Upper lobe of right lung (tissue), 1 donor: ENCODE data around the gene SLC22A1. TPM values are rescaled to one million over a fixed set of nuclear protein-coding genes. Genes with fewer than 3 reads are reported as not detected.

ENCODE experiments used
- ATAC-seq: fragments of 200-7000 bp; cut with Tn5 transposase; one replicate; pipeline ENCODE4 v1.9.1; 2020; ENCODE audit warnings: mild to moderate bottlenecking, moderate library complexity
- DNase-seq: peaks from one replicate; pipeline ENCODE4 v3.0.0-alpha.2; 2020
- H3K27ac ChIP-seq: fragments of 200-600 bp; one replicate; pipeline ENCODE4 v1.8.0; 2022
- H3K27me3 ChIP-seq: fragments of 200-600 bp; one replicate; pipeline ENCODE4 v1.8.0; 2022; ENCODE audit warnings: mild to moderate bottlenecking
- H3K36me3 ChIP-seq: fragments of 200-600 bp; one replicate; pipeline ENCODE4 v1.8.0; 2022
- H3K4me1 ChIP-seq: fragments of 200-600 bp; one replicate; pipeline ENCODE4 v1.8.0; 2022
- H3K4me3 ChIP-seq: fragments of 200-600 bp; one replicate; pipeline ENCODE4 v1.8.0; 2022; ENCODE audit warnings: mild to moderate bottlenecking
- H3K9me3 ChIP-seq: fragments of 200-600 bp; one replicate; pipeline ENCODE4 v1.8.0; 2022
- intact Hi-C: fragments of 100-400 bp; cut with DNase I; formaldehyde crosslinking; loops from one replicate; pipeline ENCODE4 v1.11.0; 2022
- total RNA-seq: library from RNA; stranded (reverse); fragmentation: NEBNext Ultra II Directional; extraction: Animal tissue kit (Norgen Biotek cat#: 25700); gene quantifications from one replicate; pipeline ENCODE4 v1.2.1, GENCODE V29; 2021
- TF ChIP-seq, protein P1 (sequence below): fragments of 200-600 bp; IDR thresholded peaks from one replicate; pipeline ENCODE4 v1.8.0; 2022; ENCODE audit warnings: antibody characterized with exemption
- donor health status: DM: no; HTN: yes; CAD: no; lungs with severe emphysema.

Gene SLC22A1
- total RNA-seq, 1 donor from 2014 or later, result 2.7 TPM

DNA sequence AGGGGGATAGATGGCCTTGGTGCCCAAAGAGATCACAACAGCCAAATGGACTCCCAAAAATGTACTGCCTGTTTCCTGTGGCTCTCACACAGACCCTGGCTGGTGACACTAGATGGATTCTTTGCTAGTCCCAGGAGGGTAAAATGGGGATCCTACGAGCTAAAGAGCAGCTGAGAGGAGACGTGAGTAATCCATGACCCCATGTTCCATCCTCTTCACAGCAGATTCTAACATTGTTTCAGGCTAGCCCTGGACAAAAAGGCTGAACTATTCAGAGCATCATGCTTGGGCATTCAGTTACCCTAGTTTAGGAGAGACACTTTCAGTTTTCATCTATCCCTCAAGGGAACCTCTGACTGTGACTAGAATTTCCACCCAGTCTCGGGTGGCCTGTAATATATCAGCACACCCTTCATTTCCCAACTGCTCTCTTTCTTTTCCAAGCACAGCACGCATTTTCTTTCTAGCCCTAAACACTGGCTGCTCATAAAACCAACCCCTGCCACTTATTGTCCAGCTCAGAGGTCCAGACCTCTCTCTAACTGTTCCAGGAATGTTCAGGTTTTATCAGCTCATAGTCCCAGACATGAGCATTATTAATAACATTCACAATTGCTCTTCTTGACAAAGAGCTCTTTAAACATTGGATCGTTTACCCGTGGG lies 48.5 kb downstream of the SLC22A1 start:
- H3K4me3 ChIP-seq, result no peak overlapping the region
- H3K4me1 ChIP-seq, result no peaks in the 10 kb centered on the region
- H3K36me3 ChIP-seq, result no peaks in the 10 kb centered on the region
- no peak overlapping the region for H3K27ac ChIP-seq
- TF ChIP-seq, protein P1, sequence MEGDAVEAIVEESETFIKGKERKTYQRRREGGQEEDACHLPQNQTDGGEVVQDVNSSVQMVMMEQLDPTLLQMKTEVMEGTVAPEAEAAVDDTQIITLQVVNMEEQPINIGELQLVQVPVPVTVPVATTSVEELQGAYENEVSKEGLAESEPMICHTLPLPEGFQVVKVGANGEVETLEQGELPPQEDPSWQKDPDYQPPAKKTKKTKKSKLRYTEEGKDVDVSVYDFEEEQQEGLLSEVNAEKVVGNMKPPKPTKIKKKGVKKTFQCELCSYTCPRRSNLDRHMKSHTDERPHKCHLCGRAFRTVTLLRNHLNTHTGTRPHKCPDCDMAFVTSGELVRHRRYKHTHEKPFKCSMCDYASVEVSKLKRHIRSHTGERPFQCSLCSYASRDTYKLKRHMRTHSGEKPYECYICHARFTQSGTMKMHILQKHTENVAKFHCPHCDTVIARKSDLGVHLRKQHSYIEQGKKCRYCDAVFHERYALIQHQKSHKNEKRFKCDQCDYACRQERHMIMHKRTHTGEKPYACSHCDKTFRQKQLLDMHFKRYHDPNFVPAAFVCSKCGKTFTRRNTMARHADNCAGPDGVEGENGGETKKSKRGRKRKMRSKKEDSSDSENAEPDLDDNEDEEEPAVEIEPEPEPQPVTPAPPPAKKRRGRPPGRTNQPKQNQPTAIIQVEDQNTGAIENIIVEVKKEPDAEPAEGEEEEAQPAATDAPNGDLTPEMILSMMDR, result no peak
- H3K9me3 ChIP-seq, result no peaks in the 10 kb centered on the region
- no peaks in the 10 kb centered on the region for H3K27me3 ChIP-seq
- intact Hi-C loops, result no loop called here
- DNase-seq (no peak), ATAC-seq (no peak)

- Histone ChIP-seq H3K27ac (no peak overlapping the region), H3K4me3 (no peak overlapping the region), H3K36me3 (no peaks in the 10 kb centered on the region), H3K9me3 (no peaks in the 10 kb centered on the region), H3K4me1 (no peaks in the 10 kb centered on the region), H3K27me3 (no peaks in the 10 kb centered on the region)
- no peak for ATAC-seq
- TF ChIP-seq, protein P1, result no peak
- DNase-seq, result no peak
- intact Hi-C loops, result no loop called here
These were observed 51.1 kb downstream of the SLC22A1 start for GRCh38 chr6:160172704-160173103.

DNA sequence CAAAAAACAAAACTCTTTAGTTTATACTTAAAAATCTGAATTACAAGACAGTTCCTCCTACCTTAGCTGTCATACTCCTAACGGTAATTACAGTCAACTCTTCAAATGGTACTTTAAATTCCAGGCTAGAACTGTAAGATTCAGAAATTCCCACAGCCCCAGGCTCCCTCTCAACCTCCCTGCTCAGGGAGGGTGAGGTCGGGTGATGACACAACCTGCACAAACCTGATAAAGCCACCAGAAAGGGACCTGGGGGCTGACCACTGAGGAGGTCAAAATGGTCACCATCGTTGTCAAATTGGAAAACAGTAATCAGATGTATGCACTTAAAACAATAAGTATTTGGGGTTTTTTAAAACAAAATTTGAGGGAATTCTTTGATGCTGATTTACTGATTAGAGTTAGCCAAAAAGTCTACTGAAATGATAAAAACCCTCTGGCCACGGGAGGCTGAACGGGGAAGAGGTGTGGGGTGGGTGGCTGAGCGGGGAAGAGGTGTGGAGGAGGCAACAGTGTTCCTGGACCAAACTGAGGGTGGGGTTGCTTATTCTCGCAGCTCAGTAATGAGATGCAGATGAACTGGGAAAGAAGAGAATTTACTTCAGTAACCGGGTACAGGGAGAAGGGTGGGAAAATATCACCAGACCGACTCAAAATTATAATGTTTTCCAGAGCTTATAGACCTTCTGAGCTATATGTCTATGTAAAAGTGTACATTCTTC lies 52.4 kb downstream of the SLC22A1 start:
- Histone ChIP-seq H3K4me3 (no peak overlapping the region), H3K4me1 (no peaks in the 10 kb centered on the region), H3K27me3 (no peaks in the 10 kb centered on the region), H3K36me3 (no peaks in the 10 kb centered on the region), H3K9me3 (no peaks in the 10 kb centered on the region), H3K27ac (no peak overlapping the region)
- ATAC-seq (no peak), DNase-seq (no peak)
- intact Hi-C loops, result no loop called here
- TF ChIP-seq, protein P1, result no peak

DNA sequence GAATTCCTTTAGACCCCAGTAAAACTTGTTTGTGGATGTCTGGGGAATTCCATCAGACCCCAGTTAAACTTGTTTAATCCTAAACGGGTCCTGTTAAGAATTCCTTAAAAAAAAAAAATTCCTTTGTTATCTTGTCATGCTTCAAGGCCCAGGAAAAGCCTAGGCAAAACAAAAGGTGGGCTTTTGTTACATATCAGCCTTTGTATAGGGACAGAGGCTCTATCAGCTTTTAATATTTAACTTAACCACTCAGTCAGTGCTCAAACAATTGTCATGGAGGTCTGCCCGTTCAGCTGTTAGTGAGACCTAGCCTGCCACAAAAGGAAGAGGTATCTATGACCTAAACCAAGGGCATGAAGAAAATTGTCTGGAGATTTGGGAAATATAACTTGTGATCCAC lies 53.1 kb downstream of the SLC22A1 start:
- ATAC-seq, result no peak
- intact Hi-C loops, result no loop called here
- Histone ChIP-seq H3K4me3 (no peak overlapping the region), H3K27ac (no peak overlapping the region), H3K36me3 (no peaks in the 10 kb centered on the region), H3K27me3 (no peaks in the 10 kb centered on the region), H3K9me3 (no peaks in the 10 kb centered on the region), H3K4me1 (no peaks in the 10 kb centered on the region)
- TF ChIP-seq, protein P1, result no peak
- DNase-seq, result no peak

- Histone ChIP-seq H3K4me3 (no peak overlapping the region), H3K27me3 (no peaks in the 10 kb centered on the region), H3K4me1 (no peaks in the 10 kb centered on the region), H3K36me3 (no peaks in the 10 kb centered on the region), H3K27ac (no peak overlapping the region), H3K9me3 (no peaks in the 10 kb centered on the region)
- ATAC-seq, result no peak
- TF ChIP-seq, protein P1, result no peak
- DNase-seq, result no peak
- intact Hi-C loops, result no loop called here
These were observed 55.6 kb downstream of the SLC22A1 start for GRCh38 chr6:160177220-160177619.
